Measurements from ENCODE around the gene C9orf152. TPM values are rescaled to one million over a fixed set of nuclear protein-coding genes. Genes with fewer than 3 reads are reported as not detected.
A peak's percentile ranks its signal among the peaks of the same experiment; 100 is the strongest.

C9orf152 gene
- polyA plus RNA-seq, 4 donors = 6.5 to 25.7 (median 10.9) TPM

GRCh38 chr9:110185806-110186205, 22.2 kb downstream of the C9orf152 start:
- Histone ChIP-seq H3K27ac (ENCODE audit: low read depth in 1 of 3, low read length in 2 of 3) (no peak overlapping the region), H3K27me3 (ENCODE audit: control insufficient read depth in 3 of 3, insufficient read depth in 3 of 3, low read length in 3 of 3) (no peaks in the 10 kb centered on the region), H3K4me3 (ENCODE audit: low read depth in 1 of 3, low read length in 3 of 3) (no peak overlapping the region), H3K36me3 (ENCODE audit: control insufficient read depth in 3 of 3, insufficient read depth in 2 of 3, low read depth in 1 of 3, low read length in 3 of 3) (no peaks in the 10 kb centered on the region), H3K4me1 (ENCODE audit: control insufficient read depth in 3 of 3, insufficient read depth in 2 of 3, low read depth in 1 of 3, low read length in 2 of 3) (peaks cover 0 to 6% (median 0%) of the 10 kb centered on the region in 3 donors), H3K9me3 (ENCODE audit: control insufficient read depth in 2 of 2, insufficient read depth in 1 of 2, low read depth in 1 of 2, low read length in 1 of 2) (peaks cover 0 to 5% of the 10 kb centered on the region in 2 donors)
- DNase-seq = no peak
- no peak for FAIRE-seq
- WGBS, 3 donors = 83 to 98% (median 90%) methylated on average over 2 of the region's 2 CpGs

GRCh38 chr9:110183208-110184145, 24.5 kb downstream of the C9orf152 start:
- Histone ChIP-seq H3K4me1 (ENCODE audit: control insufficient read depth in 3 of 3, insufficient read depth in 2 of 3, low read depth in 1 of 3, low read length in 2 of 3) (no peaks in the 10 kb centered on the region), H3K9me3 (ENCODE audit: control insufficient read depth in 2 of 2, insufficient read depth in 1 of 2, low read depth in 1 of 2, low read length in 1 of 2) (peaks cover 0 to 5% of the 10 kb centered on the region in 2 donors), H3K4me3 (ENCODE audit: low read depth in 1 of 3, low read length in 3 of 3) (no peak overlapping the region), H3K27ac (ENCODE audit: low read depth in 1 of 3, low read length in 2 of 3) (no peak overlapping the region), H3K36me3 (ENCODE audit: control insufficient read depth in 3 of 3, insufficient read depth in 2 of 3, low read depth in 1 of 3, low read length in 3 of 3) (no peaks in the 10 kb centered on the region), H3K27me3 (ENCODE audit: control insufficient read depth in 3 of 3, insufficient read depth in 3 of 3, low read length in 3 of 3) (no peaks in the 10 kb centered on the region)
- WGBS, 3 donors = 67 to 75% (median 69%) methylated on average over 7 of the region's 7 CpGs
- DNase-seq = peak; percentile 82 to 84
- FAIRE-seq = no peak

- DNase-seq (no peak), FAIRE-seq (no peak)
- H3K27me3 ChIP-seq (ENCODE audit: control insufficient read depth in 3 of 3, insufficient read depth in 3 of 3, low read length in 3 of 3) = no peaks in the 10 kb centered on the region
- no peak overlapping the region for H3K4me3 ChIP-seq (ENCODE audit: low read depth in 1 of 3, low read length in 3 of 3)
- no peaks in the 10 kb centered on the region for H3K4me1 ChIP-seq (ENCODE audit: control insufficient read depth in 3 of 3, insufficient read depth in 2 of 3, low read depth in 1 of 3, low read length in 2 of 3)
- H3K36me3 ChIP-seq (ENCODE audit: control insufficient read depth in 3 of 3, insufficient read depth in 2 of 3, low read depth in 1 of 3, low read length in 3 of 3) = no peaks in the 10 kb centered on the region
- 70 to 83% (median 78%) methylated on average over 7 of the region's 7 CpGs for WGBS, 3 donors
- peaks cover 0 to 5% of the 10 kb centered on the region in 2 donors for H3K9me3 ChIP-seq (ENCODE audit: control insufficient read depth in 2 of 2, insufficient read depth in 1 of 2, low read depth in 1 of 2, low read length in 1 of 2)
- H3K27ac ChIP-seq (ENCODE audit: low read depth in 1 of 3, low read length in 2 of 3) = no peak overlapping the region
These were observed 27.2 kb downstream of the C9orf152 start for GRCh38 chr9:110180511-110181434.

- 86 to 89% (median 87%) methylated on average over 4 of the region's 4 CpGs for WGBS, 3 donors
- FAIRE-seq = no peak
- no peaks in the 10 kb centered on the region for H3K27me3 ChIP-seq (ENCODE audit: control insufficient read depth in 3 of 3, insufficient read depth in 3 of 3, low read length in 3 of 3)
These were observed 28.2 kb downstream of the C9orf152 start for GRCh38 chr9:110179734-110180133.

GRCh38 chr9:110178281-110178680, 29.7 kb downstream of the C9orf152 start:
- DNase-seq (no peak), FAIRE-seq (no peak)
- WGBS, 3 donors = 61 to 82% (median 67%) methylated on average over 1 of the region's 1 CpG
- no peaks in the 10 kb centered on the region for H3K36me3 ChIP-seq (ENCODE audit: control insufficient read depth in 3 of 3, insufficient read depth in 2 of 3, low read depth in 1 of 3, low read length in 3 of 3)
- no peaks in the 10 kb centered on the region for H3K4me1 ChIP-seq (ENCODE audit: control insufficient read depth in 3 of 3, insufficient read depth in 2 of 3, low read depth in 1 of 3, low read length in 2 of 3)
- H3K27me3 ChIP-seq (ENCODE audit: control insufficient read depth in 3 of 3, insufficient read depth in 3 of 3, low read length in 3 of 3) = no peaks in the 10 kb centered on the region
- no peak overlapping the region for H3K4me3 ChIP-seq (ENCODE audit: low read depth in 1 of 3, low read length in 3 of 3)
- H3K27ac ChIP-seq (ENCODE audit: low read depth in 1 of 3, low read length in 2 of 3) = no peak overlapping the region
- peaks cover 0 to 8% of the 10 kb centered on the region in 2 donors for H3K9me3 ChIP-seq (ENCODE audit: control insufficient read depth in 2 of 2, insufficient read depth in 1 of 2, low read depth in 1 of 2, low read length in 1 of 2)

More at GRCh38 chr9:110179734-110180133, 28.2 kb downstream of the C9orf152 start:
- H3K4me3 ChIP-seq (ENCODE audit: low read depth in 1 of 3, low read length in 3 of 3) = no peak overlapping the region
- H3K9me3 ChIP-seq (ENCODE audit: control insufficient read depth in 2 of 2, insufficient read depth in 1 of 2, low read depth in 1 of 2, low read length in 1 of 2) = peaks cover 0 to 8% of the 10 kb centered on the region in 2 donors
- no peaks in the 10 kb centered on the region for H3K4me1 ChIP-seq (ENCODE audit: control insufficient read depth in 3 of 3, insufficient read depth in 2 of 3, low read depth in 1 of 3, low read length in 2 of 3)
- no peaks in the 10 kb centered on the region for H3K36me3 ChIP-seq (ENCODE audit: control insufficient read depth in 3 of 3, insufficient read depth in 2 of 3, low read depth in 1 of 3, low read length in 3 of 3)
- DNase-seq = no peak
- H3K27ac ChIP-seq (ENCODE audit: low read depth in 1 of 3, low read length in 2 of 3) = no peak overlapping the region

- 94 to 97% (median 94%) methylated on average over 4 of the region's 4 CpGs for WGBS, 3 donors
- Histone ChIP-seq H3K27me3 (ENCODE audit: control insufficient read depth in 3 of 3, insufficient read depth in 3 of 3, low read length in 3 of 3) (no peaks in the 10 kb centered on the region), H3K4me3 (ENCODE audit: low read depth in 1 of 3, low read length in 3 of 3) (no peak overlapping the region), H3K4me1 (ENCODE audit: control insufficient read depth in 3 of 3, insufficient read depth in 2 of 3, low read depth in 1 of 3, low read length in 2 of 3) (no peaks in the 10 kb centered on the region), H3K9me3 (ENCODE audit: control insufficient read depth in 2 of 2, insufficient read depth in 1 of 2, low read depth in 1 of 2, low read length in 1 of 2) (peaks cover 0 to 4% of the 10 kb centered on the region in 2 donors), H3K36me3 (ENCODE audit: control insufficient read depth in 3 of 3, insufficient read depth in 2 of 3, low read depth in 1 of 3, low read length in 3 of 3) (peaks cover 0 to 5% (median 0%) of the 10 kb centered on the region in 3 donors), H3K27ac (ENCODE audit: low read depth in 1 of 3, low read length in 2 of 3) (no peak overlapping the region)
- no peak for FAIRE-seq
- no peak for DNase-seq
These were observed 32.5 kb downstream of the C9orf152 start for GRCh38 chr9:110175275-110175968.

- 46 to 76% (median 69%) methylated on average over 7 of the region's 7 CpGs for WGBS, 3 donors
- FAIRE-seq (no peak), DNase-seq (no peak)
- Histone ChIP-seq H3K4me3 (ENCODE audit: low read depth in 1 of 3, low read length in 3 of 3) (no peak overlapping the region), H3K27ac (ENCODE audit: low read depth in 1 of 3, low read length in 2 of 3) (no peak overlapping the region), H3K27me3 (ENCODE audit: control insufficient read depth in 3 of 3, insufficient read depth in 3 of 3, low read length in 3 of 3) (no peaks in the 10 kb centered on the region), H3K9me3 (ENCODE audit: control insufficient read depth in 2 of 2, insufficient read depth in 1 of 2, low read depth in 1 of 2, low read length in 1 of 2) (peaks cover 0 to 4% of the 10 kb centered on the region in 2 donors), H3K36me3 (ENCODE audit: control insufficient read depth in 3 of 3, insufficient read depth in 2 of 3, low read depth in 1 of 3, low read length in 3 of 3) (peaks cover 0 to 7% (median 0%) of the 10 kb centered on the region in 3 donors), H3K4me1 (ENCODE audit: control insufficient read depth in 3 of 3, insufficient read depth in 2 of 3, low read depth in 1 of 3, low read length in 2 of 3) (peaks cover 0 to 2% (median 0%) of the 10 kb centered on the region in 3 donors)
These were observed 34.7 kb downstream of the C9orf152 start for GRCh38 chr9:110173322-110173642.

Measured in small intestine (tissue), 7 donors.